CD4-positive, alpha-beta T cell (primary cell): Measurements from ENCODE around the gene CCBE1. TPM values are rescaled to one million over a fixed set of nuclear protein-coding genes. Genes with fewer than 3 reads are reported as not detected.

ENCODE experiments used
- ATAC-seq: fragments of 200-7000 bp; cut with Tn5 transposase; one replicate; pipeline ENCODE4 v1.10.0; 2022; ENCODE audit warnings: mild to moderate bottlenecking; ENCODE audit not compliant: poor library complexity
- CTCF ChIA-PET: fragments of 350-600 bp; sonication (Branson Sonifier 250); formaldehyde crosslinking; loops from one replicate; lab custom pipeline; 2021; ENCODE audit warnings: antibody characterized with exemption, inconsistent platforms; lab: Charles Lee
- POLR2A ChIA-PET: fragments of 350-600 bp; sonication (Branson Sonifier 250); formaldehyde crosslinking; loops from one replicate; lab custom pipeline; 2021; ENCODE audit warnings: antibody characterized with exemption, inconsistent platforms; lab: Charles Lee
- DNase-seq, 14 experiments: peaks; one replicate each; pipeline ENCODE4 v3.0.0-alpha.2; 2013 to 2020; ENCODE audit warnings: mixed read lengths in 2 of 14
- H3K27ac ChIP-seq, 2 donors: one replicate each; pipeline versions ENCODE4 v1.5.1 to v1.7.0; 2013; ENCODE audit warnings: low read length in 2 of 2, low read depth in 1 of 2, mild to moderate bottlenecking in 1 of 2
- H3K27me3 ChIP-seq, 2 experiments: 1 replicate in 1 of 2; 2 replicates in 1 of 2; pipeline versions ENCODE4 v1.6.1 to v1.7.0; 2013; ENCODE audit warnings: low read length in 2 of 2, control low read depth in 1 of 2, mild to moderate bottlenecking in 1 of 2, moderate library complexity in 1 of 2; ENCODE audit not compliant: insufficient read depth in 2 of 2, control insufficient read depth in 1 of 2
- H3K36me3 ChIP-seq: one replicate; pipeline ENCODE4 v1.6.1; 2013; ENCODE audit warnings: low read length, control low read depth; ENCODE audit not compliant: insufficient read depth
- H3K4me1 ChIP-seq: one replicate; pipeline ENCODE4 v1.6.1; 2013; ENCODE audit warnings: low read length, control low read depth; ENCODE audit not compliant: insufficient read depth
- H3K4me3 ChIP-seq: one replicate; pipeline ENCODE4 v1.5.1; 2013; ENCODE audit warnings: mild to moderate bottlenecking, low read length, moderate library complexity
- H3K9me3 ChIP-seq, 2 experiments: 1 replicate in 1 of 2; 2 replicates in 1 of 2; pipeline versions ENCODE4 v1.6.1 to v1.7.0; 2013; ENCODE audit warnings: low read length in 2 of 2, mild to moderate bottlenecking in 2 of 2, control low read depth in 1 of 2, moderate library complexity in 1 of 2; ENCODE audit not compliant: control insufficient read depth in 1 of 2, insufficient read depth in 1 of 2
- H3K27ac Mint-ChIP-seq: one replicate; pipeline ENCODE4 v1.8.0; 2020; ENCODE audit warnings: mixed read lengths
- H3K27me3 Mint-ChIP-seq: one replicate; pipeline ENCODE4 v1.8.0; 2021; ENCODE audit warnings: mixed read lengths
- H3K36me3 Mint-ChIP-seq: one replicate; pipeline ENCODE4 v1.8.0; 2021; ENCODE audit warnings: low read depth, mixed read lengths
- H3K4me1 Mint-ChIP-seq: one replicate; pipeline ENCODE4 v1.8.0; 2021; ENCODE audit warnings: low read depth, mixed read lengths
- H3K4me3 Mint-ChIP-seq: one replicate; pipeline ENCODE4 v1.8.0; 2020; ENCODE audit warnings: mild to moderate bottlenecking, mixed read lengths
- H3K9me3 Mint-ChIP-seq: one replicate; pipeline ENCODE4 v1.8.0; 2020; ENCODE audit warnings: mixed read lengths
- CTCF ChIP-seq: fragments of 200-600 bp; IDR thresholded peaks from one replicate; pipeline ENCODE4 v1.8.0; 2022; ENCODE audit warnings: antibody characterized with exemption, mild to moderate bottlenecking
- intact Hi-C, 2 experiments: fragments of 100-400 bp; cut with DNase I in 1 of 2; cut with micrococcal nuclease in 1 of 2; formaldehyde crosslinking; loops; one replicate each; pipeline versions ENCODE4 v1.15.1 to v1.9.0; 2023 to 2025; cut with DNase I, micrococcal nuclease
- total RNA-seq, 174 experiments: library from RNA in 2 of 174; stranded (reverse) in 2 of 174; gene quantifications; one replicate each; pipeline ENCODE4 v1.2.3 and lab custom pipeline; 2021 to 2026

Gene CCBE1
- total RNA-seq, 2 experiments from 2014 or later = not detected

GRCh38 chr18:59721211-59721610, 24.0 kb upstream of the CCBE1 start:
- POLR2A ChIA-PET = no interaction called here
- CTCF ChIA-PET = no interaction called here

GRCh38 chr18:59719544-59720181, 22.4 kb upstream of the CCBE1 start:
- CTCF ChIA-PET = no interaction called here
- no peak overlapping the region for H3K4me3 ChIP-seq
- H3K27ac ChIP-seq = no peak overlapping the region
- H3K27me3 Mint-ChIP-seq = no peaks in the 10 kb centered on the region
- no peak for DNase-seq
- H3K9me3 ChIP-seq = no peaks in the 10 kb centered on the region
- no peak overlapping the region for H3K27ac Mint-ChIP-seq
- intact Hi-C loops = no loop called here
- POLR2A ChIA-PET = no interaction called here
- no peaks in the 10 kb centered on the region for H3K4me1 ChIP-seq
- ATAC-seq = no peak
- H3K9me3 Mint-ChIP-seq = no peaks in the 10 kb centered on the region
- H3K4me3 Mint-ChIP-seq = no peak overlapping the region
- H3K36me3 Mint-ChIP-seq = no peaks in the 10 kb centered on the region
- peaks cover 0 to 2% of the 10 kb centered on the region in 2 experiments for H3K27me3 ChIP-seq
- TF ChIP-seq CTCF = no peak
- H3K4me1 Mint-ChIP-seq = no peaks in the 10 kb centered on the region
- H3K36me3 ChIP-seq = no peaks in the 10 kb centered on the region

More at GRCh38 chr18:59721211-59721610, 24.0 kb upstream of the CCBE1 start:
- Mint-ChIP-seq H3K27me3 (peaks cover under 1% of the 10 kb centered on the region), H3K36me3 (no peaks in the 10 kb centered on the region), H3K4me3 (no peak overlapping the region), H3K27ac (no peak overlapping the region), H3K4me1 (no peaks in the 10 kb centered on the region), H3K9me3 (no peaks in the 10 kb centered on the region)
- H3K4me1 ChIP-seq = no peaks in the 10 kb centered on the region
- H3K27ac ChIP-seq = no peak overlapping the region
- H3K36me3 ChIP-seq = no peaks in the 10 kb centered on the region
- no peak overlapping the region for H3K4me3 ChIP-seq
- no peak for TF ChIP-seq CTCF
- ATAC-seq = no peak
- peaks cover 0 to 2% of the 10 kb centered on the region in 2 experiments for H3K27me3 ChIP-seq
- DNase-seq = no peak
- intact Hi-C loops = no loop called here
- H3K9me3 ChIP-seq = no peaks in the 10 kb centered on the region

GRCh38 chr18:59718464-59719157, 21.4 kb upstream of the CCBE1 start:
- Mint-ChIP-seq H3K27me3 (no peaks in the 10 kb centered on the region), H3K9me3 (no peaks in the 10 kb centered on the region), H3K4me3 (no peak overlapping the region), H3K36me3 (no peaks in the 10 kb centered on the region), H3K27ac (no peak overlapping the region), H3K4me1 (no peaks in the 10 kb centered on the region)
- ChIA-PET CTCF (no interaction called here), POLR2A (no interaction called here)
- Histone ChIP-seq H3K36me3 (no peaks in the 10 kb centered on the region), H3K9me3 (no peaks in the 10 kb centered on the region), H3K4me3 (no peak overlapping the region), H3K27me3 (peaks cover 0 to 2% of the 10 kb centered on the region in 2 experiments), H3K27ac (no peak overlapping the region), H3K4me1 (no peaks in the 10 kb centered on the region)
- intact Hi-C loops = no loop called here
- TF ChIP-seq CTCF = no peak
- no peak for ATAC-seq
- no peak for DNase-seq
